GM11168 (cell line): ENCODE data around the gene WASF2.
"Not testable (repeated sequence)": the region's sequence is repeated elsewhere in the genome, so short reads cannot be mapped to it uniquely, and the experiment has no call there.

Experiments
- in situ Hi-C: fragments of 300-500 bp; cut with MboI; formaldehyde crosslinking; loops from one replicate; pipeline ENCODE4 v1.12.0; 2022; ENCODE audit warnings: low sequenced_read_pairs; ENCODE audit not compliant: unreplicated experiment

WASF2 gene, protein sequence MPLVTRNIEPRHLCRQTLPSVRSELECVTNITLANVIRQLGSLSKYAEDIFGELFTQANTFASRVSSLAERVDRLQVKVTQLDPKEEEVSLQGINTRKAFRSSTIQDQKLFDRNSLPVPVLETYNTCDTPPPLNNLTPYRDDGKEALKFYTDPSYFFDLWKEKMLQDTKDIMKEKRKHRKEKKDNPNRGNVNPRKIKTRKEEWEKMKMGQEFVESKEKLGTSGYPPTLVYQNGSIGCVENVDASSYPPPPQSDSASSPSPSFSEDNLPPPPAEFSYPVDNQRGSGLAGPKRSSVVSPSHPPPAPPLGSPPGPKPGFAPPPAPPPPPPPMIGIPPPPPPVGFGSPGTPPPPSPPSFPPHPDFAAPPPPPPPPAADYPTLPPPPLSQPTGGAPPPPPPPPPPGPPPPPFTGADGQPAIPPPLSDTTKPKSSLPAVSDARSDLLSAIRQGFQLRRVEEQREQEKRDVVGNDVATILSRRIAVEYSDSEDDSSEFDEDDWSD

DNA sequence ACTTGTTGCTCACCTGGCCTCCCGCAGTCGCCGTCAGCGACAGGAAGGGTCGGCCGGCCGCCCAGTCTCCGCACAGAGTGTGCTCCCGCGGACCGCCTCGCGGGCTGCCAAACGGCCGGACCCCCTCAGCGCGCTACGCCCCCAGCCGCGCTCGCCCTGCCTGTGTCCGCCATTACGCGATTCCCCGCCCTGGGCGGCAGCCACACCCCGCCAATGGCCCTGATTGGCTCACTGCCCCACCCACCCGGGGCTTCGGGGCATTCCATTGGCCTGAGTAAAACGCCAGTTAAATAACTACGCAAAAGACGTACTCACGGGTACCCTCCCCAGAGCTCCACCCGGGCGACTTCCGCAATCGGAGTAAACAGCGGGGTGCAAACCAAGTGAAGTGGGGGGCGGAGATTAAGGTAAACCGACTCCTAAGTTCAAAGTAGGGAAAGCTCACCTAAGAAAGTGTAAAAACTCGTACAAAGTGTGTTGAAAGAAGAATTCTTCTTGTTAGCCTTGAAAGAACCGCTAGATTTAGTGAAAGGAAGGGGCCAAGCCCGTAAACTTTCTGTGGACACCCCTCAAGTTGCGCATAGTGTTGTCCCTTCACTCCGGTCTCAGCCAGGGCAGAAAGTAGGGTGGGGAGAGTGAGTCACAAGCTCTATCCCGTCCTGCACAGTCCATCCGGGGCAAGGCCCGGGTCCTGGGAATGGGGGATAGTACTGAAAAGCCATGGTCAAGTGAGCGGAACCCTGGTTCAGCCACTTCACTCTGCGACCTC is at the start of gene WASF2:
Gene WASF2 (minus strand): TSS at position 195 of the 769 bp plus-strand sequence. CDS start 61,277 bp downstream, outside the sequence.
- in situ Hi-C loops = no loop called here

DNA sequence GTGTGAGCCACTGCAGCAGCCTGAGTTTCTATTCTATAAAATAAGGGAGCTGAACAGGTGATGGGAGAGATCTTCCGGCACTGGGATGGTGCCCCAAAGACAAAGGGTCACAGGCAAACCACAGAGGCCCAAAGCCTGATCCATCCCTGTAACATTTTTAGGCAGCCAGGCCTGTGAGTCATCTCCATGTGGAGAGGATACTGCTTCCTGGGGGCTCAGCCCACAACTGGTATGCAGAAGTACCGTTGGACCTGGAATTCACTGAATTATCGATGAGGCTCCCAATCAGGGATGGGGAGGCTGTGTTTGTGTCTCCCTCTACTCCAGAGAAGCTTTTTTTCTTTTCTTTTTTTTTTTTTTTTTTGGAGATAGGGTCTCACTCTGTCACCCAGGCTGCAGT is 48.8 kb upstream of the WASF2 start:
- in situ Hi-C loops = no loop called here

DNA sequence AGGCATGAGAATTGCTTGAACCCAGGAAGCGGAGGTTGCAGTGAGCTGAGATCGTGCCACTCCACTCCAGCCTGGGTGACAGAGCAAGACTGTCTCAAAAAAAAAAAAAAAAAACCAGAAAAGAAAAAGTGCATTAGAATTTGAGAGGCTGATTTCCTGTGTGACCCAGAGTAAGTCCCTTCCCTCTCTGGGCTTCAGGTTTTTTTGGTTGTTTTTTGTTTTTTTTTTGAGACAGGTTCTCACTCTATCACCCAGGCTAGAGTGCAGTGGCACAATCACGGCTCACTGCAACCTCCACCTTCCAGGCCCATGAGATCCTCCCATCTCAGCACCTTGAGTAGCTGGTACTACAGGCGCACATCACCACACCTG is 48.3 kb upstream of the WASF2 start:
- in situ Hi-C loops = not testable (repeated sequence)

DNA sequence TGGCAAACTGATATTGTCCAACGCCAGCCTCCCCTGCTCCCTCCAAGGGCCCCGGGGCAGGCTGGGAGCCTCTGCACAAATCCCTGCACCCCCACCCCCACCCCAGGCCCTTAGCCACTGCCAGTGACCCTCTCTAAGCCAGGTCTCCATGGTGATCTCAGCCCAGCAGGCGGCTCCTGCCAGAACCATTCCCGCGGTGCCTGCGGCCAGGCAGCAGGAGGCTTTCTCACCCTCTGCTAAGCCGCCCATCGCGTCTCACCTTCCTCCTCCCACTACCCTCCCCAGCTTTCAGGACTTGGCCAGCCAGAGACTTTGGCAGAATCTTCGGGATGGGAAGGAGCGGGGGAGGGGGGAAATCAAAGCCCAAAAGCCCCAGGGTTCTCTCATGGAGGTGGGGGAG is 46.8 kb upstream of the WASF2 start:
- in situ Hi-C loops = no loop called here

DNA sequence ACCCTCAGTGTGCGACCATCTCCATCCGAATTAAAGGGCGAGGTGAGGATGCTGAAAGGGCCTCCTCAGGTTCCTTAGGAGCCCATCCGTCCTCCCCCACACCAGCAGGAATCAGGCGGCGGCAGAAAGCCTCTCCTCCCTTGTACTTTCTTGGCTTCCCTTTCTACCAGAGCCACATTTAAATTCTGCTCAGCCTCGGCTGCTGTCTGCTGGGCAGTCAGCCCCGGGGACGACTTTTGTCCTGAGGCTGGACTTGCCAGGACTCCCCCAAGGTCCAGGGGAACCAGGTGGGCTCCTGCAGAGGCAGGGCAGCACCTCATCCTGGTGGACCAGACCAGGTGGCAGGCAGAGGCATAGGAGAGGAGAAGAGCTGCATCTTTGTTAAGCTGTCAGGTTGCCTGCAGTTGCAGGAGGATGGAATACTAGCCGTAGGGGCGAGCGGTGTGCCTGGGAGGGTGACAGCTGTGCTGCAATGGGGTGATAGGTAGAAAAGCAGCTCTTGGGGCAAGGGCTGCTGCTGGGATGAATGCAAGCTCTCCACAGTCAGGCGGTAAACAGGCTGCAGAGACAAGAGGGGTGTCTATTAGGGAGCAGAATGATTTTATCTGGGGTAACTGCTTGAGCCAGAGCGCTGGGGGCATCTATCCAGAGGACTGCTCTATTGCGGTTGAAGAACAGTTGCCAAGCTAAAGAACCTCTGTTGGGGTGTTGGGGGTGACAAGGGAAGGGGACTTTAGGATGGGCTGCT is 46.2 kb upstream of the WASF2 start:
- in situ Hi-C loops = no loop called here

DNA sequence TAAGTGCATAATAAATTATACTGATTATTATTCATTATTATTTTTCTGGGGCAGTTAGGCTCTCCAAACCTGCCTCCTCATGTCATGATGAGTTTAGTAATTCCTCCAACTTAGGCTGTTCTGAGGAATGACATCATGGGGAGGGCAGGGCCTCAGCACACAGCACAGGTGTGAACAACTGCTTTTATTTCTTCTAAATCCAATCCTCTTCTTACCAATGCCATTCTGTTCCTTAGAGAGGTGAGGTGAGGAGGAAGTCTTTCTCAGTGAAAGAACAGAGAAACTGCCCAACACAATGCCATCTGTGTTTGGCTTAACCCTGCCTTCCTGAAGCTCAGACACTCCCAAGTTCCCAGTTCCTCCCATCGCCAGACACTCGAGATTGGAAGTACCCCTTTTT is 45.4 kb upstream of the WASF2 start:
- in situ Hi-C loops = no loop called here

DNA sequence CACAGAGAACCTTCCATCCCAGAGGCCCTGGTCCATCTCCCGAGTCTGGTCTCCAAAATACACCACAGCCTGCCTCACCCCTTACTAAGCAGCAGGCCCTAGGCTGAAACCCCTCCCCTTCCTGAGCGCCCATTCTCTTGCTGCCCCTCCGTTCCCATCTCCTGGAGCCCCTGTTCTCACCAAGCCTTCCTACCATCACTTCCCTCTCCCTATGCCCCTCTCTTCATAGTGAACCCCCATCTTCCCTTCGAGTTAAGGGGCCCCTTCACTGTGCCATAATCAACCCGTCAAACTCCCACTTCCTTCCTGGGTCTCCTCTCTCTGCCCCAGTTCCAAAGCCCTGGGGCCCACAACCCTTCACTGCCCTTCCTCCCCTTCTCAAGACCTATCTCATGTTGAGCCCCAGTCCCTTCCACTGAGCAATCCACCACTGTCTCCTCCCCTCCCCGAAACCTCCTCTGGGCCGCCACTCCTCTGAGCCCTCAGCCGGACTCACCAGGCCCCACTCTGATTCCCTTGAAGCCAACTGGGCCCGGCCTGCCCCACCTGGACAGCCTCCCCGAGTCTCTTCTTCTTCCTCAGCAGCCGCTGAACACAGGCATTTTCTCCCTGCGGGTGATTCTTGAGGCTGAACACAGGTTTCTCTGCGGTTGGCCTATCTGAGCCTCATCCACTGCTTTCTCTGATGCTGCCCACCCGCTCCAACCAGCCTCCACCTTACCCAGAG is 42.2 kb upstream of the WASF2 start:
- in situ Hi-C loops = no loop called here

DNA sequence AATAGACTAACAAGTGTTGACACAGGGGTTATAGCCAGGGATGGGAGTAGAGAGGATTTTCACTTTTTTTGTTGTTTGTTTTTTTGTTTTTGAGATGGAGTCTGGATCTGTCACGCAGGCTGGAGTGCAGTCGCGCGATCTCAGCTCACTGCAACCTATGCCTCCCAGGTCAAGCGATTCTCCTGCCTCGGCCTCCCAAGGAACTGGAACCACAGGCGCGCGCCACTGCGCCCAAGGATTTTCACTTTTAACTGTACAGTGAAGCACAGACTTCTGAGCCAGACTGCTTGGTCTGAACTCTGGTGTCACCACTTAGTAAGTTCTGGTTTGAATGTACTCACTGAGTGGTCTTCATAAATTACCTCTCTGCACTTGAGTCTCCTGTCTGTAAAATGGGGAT is 40.2 kb upstream of the WASF2 start:
- in situ Hi-C loops = no loop called here

DNA sequence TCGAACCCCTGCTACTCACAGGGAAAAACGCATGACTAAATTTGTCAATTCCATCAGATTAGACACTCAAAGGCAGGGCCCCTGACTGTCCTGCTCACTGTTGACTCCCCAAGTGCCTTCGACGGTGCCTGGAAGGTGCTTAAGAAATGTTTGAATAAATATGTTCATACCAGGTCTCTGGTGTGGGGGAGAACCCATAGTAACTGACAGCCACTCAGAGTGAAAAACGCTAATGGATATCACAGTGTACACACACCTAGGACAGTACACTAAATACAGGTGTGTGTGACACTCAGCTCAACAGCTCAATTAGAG is 39.7 kb upstream of the WASF2 start:
- in situ Hi-C loops = no loop called here

DNA sequence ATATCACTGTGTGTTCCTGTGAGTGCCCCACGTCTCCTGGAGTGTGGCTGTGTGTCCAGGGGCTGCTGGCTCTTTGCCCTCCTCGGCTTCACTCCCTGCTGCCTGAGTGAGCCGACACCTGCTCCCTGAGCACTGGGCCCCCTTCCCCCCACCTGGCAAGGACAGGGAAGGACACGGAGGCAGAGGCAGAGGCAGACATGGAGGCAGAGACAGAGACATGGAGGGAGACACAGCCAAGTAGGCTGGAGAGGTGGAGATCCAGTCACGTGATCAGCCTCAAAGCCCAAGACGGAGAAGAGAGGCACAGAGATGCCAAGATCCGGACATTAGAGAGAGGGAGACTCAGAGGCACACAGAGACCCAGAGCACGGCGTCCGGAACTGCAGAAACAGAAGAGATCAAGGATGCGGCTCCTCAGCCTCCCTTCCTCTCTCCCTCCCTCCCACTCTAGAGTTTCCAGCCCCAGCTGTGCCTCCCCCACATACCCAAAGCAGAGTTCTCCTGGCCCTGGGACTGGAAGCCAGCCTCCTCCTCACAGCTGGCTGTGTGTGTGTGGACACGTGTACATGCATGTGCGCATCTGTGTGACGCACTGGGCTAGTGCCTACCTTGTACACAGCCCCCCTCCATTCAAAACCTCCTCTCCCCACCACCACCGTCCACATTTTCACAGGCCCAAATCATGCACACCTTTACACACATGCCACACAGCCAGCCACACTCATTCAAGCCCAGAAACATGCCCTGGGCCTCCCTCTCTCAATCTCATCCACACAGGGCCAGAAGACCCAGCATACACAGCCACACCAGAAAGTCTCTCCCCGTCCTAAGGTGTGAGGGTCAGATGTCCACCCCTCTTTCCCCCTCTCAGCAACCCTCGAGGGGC is 39.1 kb upstream of the WASF2 start:
- in situ Hi-C loops = no loop called here

DNA sequence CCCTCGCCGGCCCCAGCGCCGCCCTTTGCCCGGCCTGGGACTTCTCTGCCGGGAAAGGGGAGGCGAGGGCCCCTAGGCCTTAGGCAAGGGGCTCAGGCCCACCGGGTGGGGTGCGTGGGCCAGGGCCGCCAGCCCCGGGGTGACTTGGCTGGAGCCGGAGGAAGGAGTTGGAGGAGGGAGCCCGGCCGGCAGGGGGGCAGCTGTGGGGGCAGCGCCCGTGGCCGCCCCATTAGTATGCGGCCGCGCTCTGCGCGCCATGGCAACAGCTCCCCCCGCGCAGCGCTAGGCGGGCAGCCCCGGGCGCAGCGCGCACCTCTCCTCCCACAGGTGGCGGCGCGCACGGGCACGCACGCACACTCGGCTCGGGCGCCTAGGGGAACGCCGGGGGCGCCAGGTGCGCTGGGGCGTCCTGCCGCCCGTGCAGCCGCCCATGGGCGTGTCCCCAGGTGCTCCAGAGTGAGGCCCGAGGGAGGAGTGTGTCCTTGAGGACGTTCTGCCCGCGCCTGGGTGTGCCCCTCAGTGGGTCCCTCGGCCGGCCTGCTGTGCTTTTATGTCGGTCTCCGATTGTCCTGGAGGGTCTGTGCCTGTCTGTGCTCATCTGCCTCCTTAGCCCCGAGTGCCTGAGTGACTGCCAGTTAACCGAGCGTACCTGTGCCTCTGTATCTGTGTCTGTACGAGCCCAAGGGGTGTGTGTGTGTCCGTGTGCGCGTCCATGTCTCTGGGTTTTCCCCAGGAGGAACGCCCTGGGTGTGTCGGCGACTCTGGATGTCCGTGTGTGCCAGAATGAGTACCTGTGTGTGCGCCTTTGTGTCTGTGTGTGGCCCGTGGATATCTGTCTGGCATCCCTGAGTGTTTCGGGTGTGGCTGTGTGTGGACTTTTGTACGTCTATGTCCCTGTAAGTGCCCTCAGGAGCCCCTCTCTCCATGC is 38.2 kb upstream of the WASF2 start:
- in situ Hi-C loops = no loop called here

DNA sequence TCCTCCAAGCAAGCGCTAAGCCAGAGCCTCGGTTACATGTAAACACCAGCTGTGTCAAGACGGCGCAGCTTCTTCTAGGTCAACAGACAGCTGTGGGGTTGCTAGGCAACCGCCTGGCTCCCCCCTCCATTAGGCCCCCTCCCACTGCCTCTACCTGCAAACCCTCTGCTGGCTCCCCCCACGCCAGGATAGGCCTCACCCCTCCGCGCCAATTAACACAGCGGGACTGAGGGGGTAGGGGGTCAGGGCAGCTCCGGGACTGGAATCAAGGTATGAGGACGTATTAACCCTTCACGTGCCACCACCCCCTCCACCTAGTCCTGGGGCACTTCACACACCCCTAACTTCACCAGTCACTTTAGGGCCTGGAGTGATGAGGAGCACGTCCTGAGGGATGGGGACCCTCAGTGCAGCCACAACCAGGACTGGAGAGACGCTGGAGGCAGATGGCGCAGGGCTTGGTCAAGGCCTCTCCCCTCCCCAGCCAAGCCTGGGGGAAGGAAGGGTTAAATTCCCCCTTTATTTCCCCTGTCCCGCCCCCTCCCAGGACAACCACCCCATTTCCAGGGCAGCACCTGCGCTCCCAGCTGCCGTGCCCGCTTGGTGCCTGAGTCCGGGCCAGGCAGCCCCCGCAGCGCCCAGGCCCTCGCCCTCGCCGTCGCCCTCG is 37.4 kb upstream of the WASF2 start:
- in situ Hi-C loops = no loop called here

DNA sequence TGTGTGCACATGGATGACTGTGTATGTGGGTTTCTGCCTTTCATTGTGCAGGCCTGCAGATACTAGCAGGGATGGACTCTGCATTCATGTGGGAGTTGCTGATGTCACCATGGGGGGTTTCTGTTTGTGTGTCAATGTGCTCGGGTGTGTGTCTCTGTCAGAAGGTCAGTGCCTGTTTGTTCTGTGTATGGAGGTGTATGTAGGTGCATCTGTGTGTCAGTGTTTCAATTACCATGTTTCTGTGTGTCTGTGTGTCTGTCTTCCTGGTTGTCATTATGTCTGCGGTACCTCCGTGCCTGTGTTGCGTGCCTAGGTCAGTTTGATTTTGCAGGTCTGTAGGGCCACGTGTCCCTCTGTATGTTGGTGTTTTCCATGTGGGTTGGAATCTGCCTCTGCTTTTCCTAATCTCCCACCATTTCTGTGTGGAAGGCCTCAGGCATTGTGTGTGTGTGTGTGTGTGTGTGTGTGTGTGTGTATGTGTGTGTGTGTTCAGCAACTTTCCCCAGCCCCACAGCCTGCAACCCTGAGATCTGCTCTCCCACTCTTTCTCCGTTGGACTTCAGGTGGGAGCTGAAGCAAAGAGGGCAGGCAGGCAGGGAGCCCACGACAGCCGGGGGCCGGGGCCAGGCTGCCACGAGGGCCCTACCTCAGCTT is 36.7 kb upstream of the WASF2 start:
- in situ Hi-C loops = no loop called here

DNA sequence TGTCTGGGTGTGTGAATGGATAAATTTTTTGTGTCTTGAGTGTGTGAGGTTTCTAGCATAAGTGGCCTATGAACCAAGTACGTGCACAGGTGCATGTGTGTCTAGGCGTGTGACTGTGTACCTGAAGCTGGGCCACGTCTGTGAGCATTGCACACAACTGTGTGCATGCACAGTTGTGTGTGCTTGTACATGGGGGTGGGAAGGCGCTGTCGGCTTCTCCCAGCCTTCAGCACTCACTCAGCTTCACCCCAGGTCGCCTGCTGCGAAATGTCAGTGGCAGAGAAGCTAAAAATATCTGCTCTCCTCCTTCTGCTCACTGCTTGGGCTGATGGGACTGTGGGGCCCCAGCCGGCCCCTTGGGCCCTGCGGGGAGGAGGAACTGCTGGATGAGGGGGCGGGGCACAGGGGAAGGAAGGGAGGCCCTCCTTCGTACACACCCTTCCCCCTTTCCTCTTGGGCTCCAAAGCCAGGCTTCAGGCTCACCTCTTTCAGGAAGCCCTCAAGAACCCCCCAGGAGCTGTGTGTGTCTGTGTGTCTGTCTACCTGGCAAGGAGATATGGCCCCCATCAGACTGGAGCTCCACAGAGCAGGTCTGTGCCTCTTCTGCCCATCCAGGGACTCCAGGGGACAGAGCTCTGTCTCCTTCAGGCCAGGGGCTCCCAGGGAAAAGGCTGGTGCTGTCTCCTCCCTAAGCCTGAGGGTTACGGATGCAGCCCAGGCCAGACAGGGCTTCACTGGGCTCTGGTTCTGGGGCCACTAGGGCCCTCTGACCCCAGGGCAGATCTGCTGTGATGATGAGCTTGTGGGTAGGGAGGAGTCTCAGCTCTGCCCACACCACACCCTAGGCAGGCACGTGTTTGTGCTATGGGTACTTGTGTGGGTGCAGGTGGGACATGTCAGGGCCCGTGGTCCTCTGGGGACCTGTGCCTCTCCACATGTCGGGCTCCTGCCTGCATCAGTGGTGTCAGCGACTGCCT is 35.6 kb upstream of the WASF2 start:
- in situ Hi-C loops = no loop called here

DNA sequence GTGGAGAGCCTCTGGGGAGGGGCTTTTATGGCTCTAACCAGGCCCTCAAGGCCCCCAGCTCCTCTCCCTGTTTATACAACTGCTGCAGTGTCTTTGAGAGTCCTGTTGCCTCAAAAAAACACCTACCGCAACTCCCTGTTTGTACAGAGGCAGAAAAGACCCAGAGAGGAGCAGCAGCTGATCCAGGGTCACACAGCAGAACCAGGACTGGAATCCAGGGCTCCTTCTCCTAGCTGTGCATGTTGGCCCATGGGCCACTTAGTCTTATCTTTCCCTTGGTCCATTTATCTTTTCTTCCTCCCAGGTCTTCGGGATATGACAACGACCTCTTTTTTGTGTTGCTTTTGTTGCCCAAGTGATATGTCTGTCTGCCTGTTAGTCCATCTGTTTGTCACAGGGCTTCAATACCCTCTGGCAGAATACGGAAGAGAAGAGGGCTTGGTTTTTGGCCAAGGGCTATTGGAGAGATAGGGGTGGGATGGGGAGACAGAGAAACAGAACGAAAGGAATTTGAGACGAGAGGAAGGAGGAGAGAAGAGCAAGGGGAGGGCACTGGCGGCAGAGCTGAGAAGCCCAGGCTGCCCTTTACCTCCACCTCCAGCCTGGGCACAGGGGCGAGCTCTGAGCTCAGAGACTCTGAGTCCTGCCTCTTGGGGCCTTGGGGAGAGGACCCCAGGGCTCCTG is 33.5 kb upstream of the WASF2 start:
- in situ Hi-C loops = no loop called here
